ENCODE data around the gene FCER1A. TPM values are rescaled to one million over a fixed set of nuclear protein-coding genes. Genes with fewer than 3 reads are reported as not detected.

The FCER1A gene
- total RNA-seq, 1 experiment from 2014 or later: not detected

DNA sequence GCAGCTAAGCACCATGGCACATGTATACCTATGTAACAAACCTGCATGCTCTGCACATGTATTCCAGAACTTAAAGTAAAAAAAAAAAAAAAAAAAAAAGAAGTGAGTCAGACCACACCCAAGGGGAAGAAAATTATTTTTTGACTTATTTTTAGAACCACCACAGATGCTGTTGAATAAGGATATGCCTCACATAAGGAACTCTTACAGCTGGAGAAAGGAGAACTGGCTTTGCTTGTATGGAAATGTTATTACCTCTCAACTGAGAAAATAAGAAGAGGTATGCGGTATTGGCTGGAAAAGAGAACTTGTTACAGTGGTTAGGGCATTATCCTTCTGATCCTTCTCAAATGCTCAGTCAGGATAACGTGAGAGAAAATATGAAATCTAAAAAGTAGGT lies 27.5 kb upstream of the FCER1A start:
- Mint-ChIP-seq H3K9me3 (ENCODE audit: low read depth, unreplicated experiment) (peaks cover 7% of the 10 kb centered on the region), H3K4me3 (ENCODE audit: low read depth, unreplicated experiment) (no peak overlapping the region), H3K27ac (ENCODE audit: unreplicated experiment) (no peak overlapping the region), H3K36me3 (ENCODE audit: insufficient read depth, unreplicated experiment) (no peaks in the 10 kb centered on the region), H3K27me3 (ENCODE audit: unreplicated experiment) (peaks cover 18% of the 10 kb centered on the region), H3K4me1 (ENCODE audit: low read depth, unreplicated experiment) (no peaks in the 10 kb centered on the region)
- TF ChIP-seq, protein P1, sequence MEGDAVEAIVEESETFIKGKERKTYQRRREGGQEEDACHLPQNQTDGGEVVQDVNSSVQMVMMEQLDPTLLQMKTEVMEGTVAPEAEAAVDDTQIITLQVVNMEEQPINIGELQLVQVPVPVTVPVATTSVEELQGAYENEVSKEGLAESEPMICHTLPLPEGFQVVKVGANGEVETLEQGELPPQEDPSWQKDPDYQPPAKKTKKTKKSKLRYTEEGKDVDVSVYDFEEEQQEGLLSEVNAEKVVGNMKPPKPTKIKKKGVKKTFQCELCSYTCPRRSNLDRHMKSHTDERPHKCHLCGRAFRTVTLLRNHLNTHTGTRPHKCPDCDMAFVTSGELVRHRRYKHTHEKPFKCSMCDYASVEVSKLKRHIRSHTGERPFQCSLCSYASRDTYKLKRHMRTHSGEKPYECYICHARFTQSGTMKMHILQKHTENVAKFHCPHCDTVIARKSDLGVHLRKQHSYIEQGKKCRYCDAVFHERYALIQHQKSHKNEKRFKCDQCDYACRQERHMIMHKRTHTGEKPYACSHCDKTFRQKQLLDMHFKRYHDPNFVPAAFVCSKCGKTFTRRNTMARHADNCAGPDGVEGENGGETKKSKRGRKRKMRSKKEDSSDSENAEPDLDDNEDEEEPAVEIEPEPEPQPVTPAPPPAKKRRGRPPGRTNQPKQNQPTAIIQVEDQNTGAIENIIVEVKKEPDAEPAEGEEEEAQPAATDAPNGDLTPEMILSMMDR (IDR thresholded peaks at IDR 0.05; ENCODE audit: unreplicated experiment): no peak
- intact Hi-C loops (cut with micrococcal nuclease; ENCODE audit: unreplicated experiment): loop anchor here (10.0 kb wide), 1 partner anchor 60 kb away; no protein-coding TSS in a partner anchor
- DNase-seq: no peak
- CTCF ChIA-PET: interaction anchor here (0.7 kb wide), 1 partner anchor 76 kb away, joined by 5 read pairs; no protein-coding TSS in a partner anchor
- no TSS peak for BruUV-seq (replicated peaks)

- Mint-ChIP-seq H3K9me3 (ENCODE audit: low read depth, unreplicated experiment) (peaks cover 2% of the 10 kb centered on the region), H3K36me3 (ENCODE audit: insufficient read depth, unreplicated experiment) (no peaks in the 10 kb centered on the region), H3K4me1 (ENCODE audit: low read depth, unreplicated experiment) (no peaks in the 10 kb centered on the region), H3K27me3 (ENCODE audit: unreplicated experiment) (peaks cover 12% of the 10 kb centered on the region), H3K4me3 (ENCODE audit: low read depth, unreplicated experiment) (no peak overlapping the region), H3K27ac (ENCODE audit: unreplicated experiment) (no peak overlapping the region)
- intact Hi-C loops (cut with micrococcal nuclease; ENCODE audit: unreplicated experiment): loop anchor here (10.0 kb wide), 1 partner anchor 61 kb away; no protein-coding TSS in a partner anchor
- TF ChIP-seq, protein P1 (IDR thresholded peaks at IDR 0.05; ENCODE audit: unreplicated experiment): no peak
- CTCF ChIA-PET: no interaction called here
- DNase-seq: no peak
- BruUV-seq (replicated peaks): no TSS peak
These were observed 26.2 kb upstream of the FCER1A start for GRCh38 chr1:159275891-159276290.

GRCh38 chr1:159279773-159280172 lies 22.4 kb upstream of the FCER1A start:
- H3K4me1 Mint-ChIP-seq (ENCODE audit: low read depth, unreplicated experiment): no peaks in the 10 kb centered on the region
- TF ChIP-seq, protein P1 (IDR thresholded peaks at IDR 0.05; ENCODE audit: unreplicated experiment): no peak
- H3K36me3 Mint-ChIP-seq (ENCODE audit: insufficient read depth, unreplicated experiment): no peaks in the 10 kb centered on the region
- peaks cover 12% of the 10 kb centered on the region for H3K27me3 Mint-ChIP-seq (ENCODE audit: unreplicated experiment)
- intact Hi-C loops (cut with micrococcal nuclease; ENCODE audit: unreplicated experiment): loop anchor here (10.0 kb wide), 1 partner anchor 65 kb away; no protein-coding TSS in a partner anchor
- no peak for DNase-seq
- H3K9me3 Mint-ChIP-seq (ENCODE audit: low read depth, unreplicated experiment): no peaks in the 10 kb centered on the region
- CTCF ChIA-PET: no interaction called here
- no peak overlapping the region for H3K27ac Mint-ChIP-seq (ENCODE audit: unreplicated experiment)
- BruUV-seq (replicated peaks): no TSS peak
- no peak overlapping the region for H3K4me3 Mint-ChIP-seq (ENCODE audit: low read depth, unreplicated experiment)

GRCh38 chr1:159282118-159282517 lies 20.0 kb upstream of the FCER1A start:
- no peak for DNase-seq
- Mint-ChIP-seq H3K27me3 (ENCODE audit: unreplicated experiment) (peaks cover 12% of the 10 kb centered on the region), H3K4me3 (ENCODE audit: low read depth, unreplicated experiment) (no peak overlapping the region), H3K9me3 (ENCODE audit: low read depth, unreplicated experiment) (no peaks in the 10 kb centered on the region), H3K36me3 (ENCODE audit: insufficient read depth, unreplicated experiment) (no peaks in the 10 kb centered on the region), H3K27ac (ENCODE audit: unreplicated experiment) (no peak overlapping the region), H3K4me1 (ENCODE audit: low read depth, unreplicated experiment) (no peaks in the 10 kb centered on the region)
- BruUV-seq (replicated peaks): no TSS peak
- intact Hi-C loops (cut with micrococcal nuclease; ENCODE audit: unreplicated experiment): no loop called here
- CTCF ChIA-PET: no interaction called here
- TF ChIP-seq, protein P1 (IDR thresholded peaks at IDR 0.05; ENCODE audit: unreplicated experiment): no peak

Data from Calu3 (cell line).